GM18868 (cell line): ENCODE measurements around the gene SYT9.
A peak's percentile ranks its signal among the peaks of the same experiment; 100 is the strongest.
"Not testable (repeated sequence)": the region's sequence is repeated elsewhere in the genome, so short reads cannot be mapped to it uniquely, and the experiment has no call there.

Source experiments
- ATAC-seq: cut with Tn5 transposase; IDR thresholded peaks from one replicate; pipeline ENCODE4 v1.9.1; 2021; ENCODE audit warnings: mild to moderate bottlenecking, moderate library complexity; ENCODE audit not compliant: unreplicated experiment

Gene SYT9

DNA sequence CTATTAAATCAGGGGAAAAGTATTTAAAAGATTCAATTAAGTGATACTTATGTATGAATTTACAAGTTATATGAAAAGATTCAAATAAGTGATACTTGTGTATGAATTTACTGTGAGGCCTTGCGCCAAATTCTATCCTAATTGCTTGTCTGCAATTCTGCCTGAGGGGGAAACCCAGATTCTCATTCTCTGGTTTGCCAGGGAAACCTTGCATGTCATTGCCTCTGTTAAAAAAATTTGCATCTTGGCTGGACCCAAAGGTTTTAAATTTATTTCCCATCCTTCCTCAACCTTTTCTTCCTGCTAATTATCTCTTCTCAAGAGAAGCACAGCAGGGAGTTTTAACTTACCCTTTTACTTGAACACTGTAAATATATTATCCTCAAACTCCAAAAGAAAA lies 247.4 kb downstream of the SYT9 start:
- ATAC-seq, result no peak

- no peak for ATAC-seq
These were observed 248.5 kb downstream of the SYT9 start for GRCh38 chr11:7500251-7500650.

- no peak for ATAC-seq
These were observed 249.5 kb downstream of the SYT9 start for GRCh38 chr11:7501251-7501650.

DNA sequence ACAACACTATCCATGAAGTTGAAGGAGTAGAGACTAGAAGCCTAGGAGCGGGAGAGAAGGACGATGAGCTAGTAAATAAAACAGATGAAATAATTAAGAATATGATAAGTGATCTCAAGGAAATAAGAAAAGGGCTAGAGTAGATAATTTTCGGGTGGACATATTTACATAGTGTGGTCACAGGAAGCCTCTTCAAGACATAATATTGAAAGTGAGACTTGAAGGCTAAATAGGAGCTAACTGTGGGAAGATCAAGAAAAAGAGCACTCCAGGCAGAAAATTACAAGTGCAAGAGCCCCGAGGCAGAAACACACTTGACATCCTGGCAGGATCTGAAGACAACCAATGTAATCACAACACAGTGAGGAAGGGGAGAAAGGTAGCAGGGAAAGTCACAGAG lies 250.2 kb downstream of the SYT9 start:
- no peak for ATAC-seq

GRCh38 chr11:7506243-7506642 lies 254.5 kb downstream of the SYT9 start:
- peak; percentile 71 for ATAC-seq

DNA sequence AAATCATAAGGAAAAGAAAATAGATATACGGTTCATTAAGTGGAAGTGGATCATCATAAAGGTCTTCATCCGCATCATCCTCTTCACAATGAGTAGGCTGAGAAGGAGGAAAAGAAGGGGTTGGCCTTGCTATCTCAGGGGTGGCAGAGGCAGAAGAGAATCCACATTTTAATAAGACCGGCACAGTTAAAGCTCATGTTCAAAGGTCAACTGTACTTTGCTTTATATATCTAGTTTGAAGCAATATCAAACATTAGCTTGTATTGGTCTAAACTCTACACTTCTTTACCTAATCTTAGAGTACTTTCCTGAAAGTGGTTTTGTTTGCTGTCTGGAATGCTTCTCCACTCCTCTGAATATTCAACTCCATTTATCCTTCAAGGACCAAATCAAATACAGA lies 256.4 kb downstream of the SYT9 start:
- ATAC-seq, result no peak

DNA sequence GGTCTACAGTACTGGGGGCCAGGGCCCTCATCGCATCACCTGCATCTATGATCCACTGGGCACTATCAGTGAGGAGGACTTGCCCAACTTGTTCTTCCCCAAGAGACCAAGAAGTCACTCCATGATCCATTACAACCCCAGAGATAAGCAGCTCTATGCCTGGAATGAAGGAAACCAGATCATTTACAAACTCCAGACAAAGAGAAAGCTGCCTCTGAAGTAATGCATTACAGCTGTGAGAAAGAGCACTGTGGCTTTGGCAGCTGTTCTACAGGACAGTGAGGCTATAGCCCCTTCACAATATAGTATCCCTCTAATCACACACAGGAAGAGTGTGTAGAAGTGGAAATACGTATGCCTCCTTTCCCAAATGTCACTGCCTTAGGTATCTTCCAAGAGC lies 258.3 kb downstream of the SYT9 start:
- no peak for ATAC-seq

GRCh38 chr11:7511401-7511800 lies 259.7 kb downstream of the SYT9 start:
- ATAC-seq, result no peak

GRCh38 chr11:7512525-7513233 lies 261.0 kb downstream of the SYT9 start:
- peak; percentile 61 for ATAC-seq

DNA sequence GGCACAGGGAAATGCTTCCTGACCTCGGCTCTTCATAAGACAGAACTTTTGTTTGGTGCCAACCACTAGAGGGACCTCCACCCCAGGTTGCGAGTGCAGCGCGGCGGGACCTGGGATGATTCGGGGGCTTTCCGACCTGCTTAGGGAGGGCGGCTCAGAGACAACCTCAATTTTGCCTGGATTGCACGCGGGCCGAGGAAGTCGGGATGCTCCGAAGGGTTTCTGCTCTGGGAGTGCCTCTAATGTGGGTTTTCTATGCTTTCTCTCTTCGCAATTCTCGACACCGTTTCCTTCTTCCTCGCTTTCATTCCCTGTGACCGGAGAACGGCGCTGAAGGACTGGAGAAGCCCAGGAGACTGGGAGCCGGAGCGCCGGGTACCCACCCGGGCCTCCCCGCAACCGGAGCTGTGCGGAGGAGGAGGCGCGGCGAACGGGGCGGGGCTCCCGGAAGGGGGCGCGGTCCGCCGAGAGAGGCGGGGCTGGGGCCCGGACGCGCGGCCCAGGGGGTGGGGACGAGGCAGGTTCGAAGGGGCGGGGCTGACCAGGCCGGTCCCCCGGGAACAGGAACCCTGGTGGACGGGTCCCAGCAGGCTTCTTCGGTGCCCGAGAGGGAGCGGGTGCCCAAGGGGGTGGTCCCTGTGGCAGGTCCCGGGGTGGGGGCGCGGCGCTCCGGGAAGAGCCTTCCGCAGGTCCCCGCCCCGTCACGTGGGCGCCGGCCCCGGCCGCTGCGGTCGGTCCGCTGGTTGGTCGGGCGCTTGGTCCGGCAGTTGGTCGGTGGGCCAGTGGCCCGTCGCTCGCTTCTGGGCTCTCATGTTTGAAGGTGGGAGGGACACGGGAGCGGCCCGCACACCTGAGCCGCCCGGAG lies 261.8 kb downstream of the SYT9 start, which contains the start of gene PPFIBP2:
Gene PPFIBP2, plus strand, starts transcription at position 766 of the 865 bp plus-strand sequence. CDS start 35,477 bp downstream, outside the sequence.
- peak; percentile 67 for ATAC-seq

- no peak for ATAC-seq
These were observed 262.4 kb downstream of the SYT9 start for GRCh38 chr11:7514099-7514591.

DNA sequence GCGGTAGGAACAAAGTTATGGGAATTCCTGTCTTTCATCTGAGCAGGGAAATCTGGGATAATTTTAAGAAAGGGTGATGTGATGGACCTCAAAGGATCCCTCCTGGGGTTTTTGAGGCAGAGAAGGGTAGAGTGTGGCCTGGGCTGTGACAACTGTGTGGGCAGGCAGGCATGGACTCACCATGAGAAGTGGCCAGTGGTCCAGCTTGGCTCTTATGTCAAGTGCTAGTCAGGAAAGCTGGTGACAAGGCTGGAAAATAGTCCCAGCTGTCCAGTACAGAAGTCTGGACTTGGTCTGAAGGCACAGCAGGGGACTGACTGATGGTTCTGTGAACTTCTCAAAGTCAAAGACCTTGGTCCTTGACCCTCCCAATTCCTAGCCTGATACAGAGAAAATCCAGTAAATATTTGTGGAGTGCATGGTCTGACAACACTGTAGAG lies 263.8 kb downstream of the SYT9 start:
- no peak for ATAC-seq

DNA sequence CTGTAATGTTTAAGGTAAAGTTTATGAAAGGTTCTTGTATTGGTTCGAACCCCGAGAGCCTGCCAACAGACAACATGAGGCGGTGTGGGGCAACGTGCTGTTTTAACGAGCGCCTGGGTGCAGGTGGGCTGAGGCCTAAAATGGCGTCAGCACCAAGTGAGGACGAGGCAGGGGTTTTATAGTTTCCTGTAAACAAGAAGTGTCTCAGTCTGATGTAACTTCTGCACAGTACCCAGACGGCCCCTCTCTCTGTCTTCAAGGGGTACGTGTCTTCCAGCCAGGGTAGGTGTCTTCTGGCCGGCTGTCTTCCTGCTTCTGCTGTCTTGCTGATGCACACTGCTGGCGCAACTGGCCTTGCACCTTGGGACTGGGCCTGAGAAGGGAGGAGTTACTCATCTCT lies 264.8 kb downstream of the SYT9 start:
- ATAC-seq, result no peak

DNA sequence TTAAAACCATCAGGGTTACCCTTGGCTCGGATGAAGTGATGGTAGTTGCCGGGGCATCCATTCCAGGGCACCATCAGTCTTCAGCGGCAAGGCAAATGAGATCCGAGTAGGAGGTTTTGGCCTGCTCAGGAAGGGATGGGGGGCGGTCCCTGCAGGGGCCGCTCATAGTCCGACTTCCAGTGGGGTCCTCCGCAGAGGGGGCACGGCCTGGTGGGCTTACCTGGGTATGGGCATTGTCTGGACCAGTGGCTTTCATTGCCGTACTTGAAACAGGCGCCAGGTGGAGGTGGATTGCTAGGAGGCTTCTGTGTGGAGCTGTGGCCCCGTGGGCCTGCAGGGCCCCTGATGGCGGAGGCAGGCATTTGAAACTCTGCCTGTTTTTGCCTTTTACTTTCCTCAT lies 266.0 kb downstream of the SYT9 start:
- ATAC-seq, result not testable (repeated sequence)
